Panc1 (cell line): ENCODE results near the gene PABPN1.

Experiments
- CTCF ChIP-seq: fragments of 450-650 bp; IDR thresholded peaks from 2 replicates; pipeline ENCODE4 v1.5.1; 2017; ENCODE audit warnings: mild to moderate bottlenecking
- POLR2AphosphoS5 ChIP-seq: IDR thresholded peaks from 2 replicates; pipeline ENCODE4 v1.6.1; 2012; ENCODE audit warnings: mild to moderate bottlenecking, low read depth, low read length, moderate library complexity
- REST ChIP-seq, 2 experiments: IDR thresholded peaks; 2 replicates each; pipeline ENCODE4 v1.6.1; 2011 to 2012; ENCODE audit warnings: low read depth in 2 of 2, control low read depth in 1 of 2, low read length in 1 of 2, mild to moderate bottlenecking in 1 of 2, moderate library complexity in 1 of 2; ENCODE audit not compliant: insufficient read depth in 1 of 2
- TCF7L2 ChIP-seq: IDR thresholded peaks from 2 replicates; pipeline ENCODE4 v1.6.1; 2011; ENCODE audit warnings: mild to moderate bottlenecking, low read depth, low read length, inconsistent platforms

GRCh38 chr14:23285530-23286019 is 35.7 kb upstream of the PABPN1 start:
- TF ChIP-seq CTCF (no peak), REST (IDR thresholded peaks at IDR 0.05; ENCODE audit: insufficient read depth in 1 of 2, low read depth in 2 of 2, low read length in 1 of 2) (no peak), POLR2AphosphoS5 (no peak), TCF7L2 (no peak)
